ENCODE results near the gene MAN2C1.

DNA sequence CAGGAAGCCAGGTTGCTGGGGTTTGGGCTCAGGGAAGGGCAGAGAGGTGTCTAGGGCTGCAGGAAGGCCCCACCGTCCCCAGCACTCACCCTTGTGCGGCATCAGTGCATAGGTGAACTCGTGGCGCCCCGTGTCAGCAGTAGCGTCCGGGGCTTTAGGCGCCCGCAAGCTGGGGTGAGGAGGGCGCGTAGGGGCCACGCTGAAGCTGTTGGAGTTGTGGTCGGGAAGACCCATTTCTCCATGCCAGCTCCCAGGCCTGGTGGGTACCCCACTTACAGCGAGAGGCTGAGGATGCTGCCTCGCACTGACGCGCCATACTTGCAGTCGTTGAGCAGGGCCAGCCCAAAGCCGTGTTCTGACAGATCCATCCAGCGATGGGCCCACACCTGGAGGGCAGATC, 11.9 kb downstream of the MAN2C1 start:
- TF ChIP-seq POLR2A (IDR thresholded peaks at IDR 0.05), result no peak
- TF ChIP-seq, protein P1, sequence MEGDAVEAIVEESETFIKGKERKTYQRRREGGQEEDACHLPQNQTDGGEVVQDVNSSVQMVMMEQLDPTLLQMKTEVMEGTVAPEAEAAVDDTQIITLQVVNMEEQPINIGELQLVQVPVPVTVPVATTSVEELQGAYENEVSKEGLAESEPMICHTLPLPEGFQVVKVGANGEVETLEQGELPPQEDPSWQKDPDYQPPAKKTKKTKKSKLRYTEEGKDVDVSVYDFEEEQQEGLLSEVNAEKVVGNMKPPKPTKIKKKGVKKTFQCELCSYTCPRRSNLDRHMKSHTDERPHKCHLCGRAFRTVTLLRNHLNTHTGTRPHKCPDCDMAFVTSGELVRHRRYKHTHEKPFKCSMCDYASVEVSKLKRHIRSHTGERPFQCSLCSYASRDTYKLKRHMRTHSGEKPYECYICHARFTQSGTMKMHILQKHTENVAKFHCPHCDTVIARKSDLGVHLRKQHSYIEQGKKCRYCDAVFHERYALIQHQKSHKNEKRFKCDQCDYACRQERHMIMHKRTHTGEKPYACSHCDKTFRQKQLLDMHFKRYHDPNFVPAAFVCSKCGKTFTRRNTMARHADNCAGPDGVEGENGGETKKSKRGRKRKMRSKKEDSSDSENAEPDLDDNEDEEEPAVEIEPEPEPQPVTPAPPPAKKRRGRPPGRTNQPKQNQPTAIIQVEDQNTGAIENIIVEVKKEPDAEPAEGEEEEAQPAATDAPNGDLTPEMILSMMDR (IDR thresholded peaks at IDR 0.05), result no peak
